ENCODE measurements around the gene WDFY2. TPM values are rescaled to one million over a fixed set of nuclear protein-coding genes. Genes with fewer than 3 reads are reported as not detected.
"Not testable (repeated sequence)": the region's sequence is repeated elsewhere in the genome, so short reads cannot be mapped to it uniquely, and the experiment has no call there.

Gene WDFY2
- total and polyA plus RNA-seq, 4 donors, result 2.5 to 24.4 (median 11.2) TPM

DNA sequence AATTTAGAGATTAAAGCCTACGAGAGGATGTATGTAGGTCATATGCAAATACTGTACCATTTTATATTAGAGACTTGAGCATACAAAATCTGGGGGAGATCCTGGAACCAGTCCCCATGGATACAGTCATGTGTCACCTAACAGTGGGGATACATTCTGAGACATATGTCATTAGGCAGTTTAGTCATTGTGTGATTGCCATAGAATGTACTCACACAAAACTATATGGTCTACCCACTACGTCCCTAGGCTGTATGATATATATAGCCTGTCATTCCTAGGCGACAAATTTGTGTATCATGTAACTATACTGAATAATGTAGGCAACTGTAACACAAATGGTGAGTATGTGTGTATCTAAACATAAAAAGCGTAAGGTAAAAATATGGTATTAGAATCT is 62.8 kb downstream of the WDFY2 start:
- no peaks in the 10 kb centered on the region for H3K36me3 ChIP-seq (ENCODE audit: control insufficient read depth in 1 of 2, insufficient read depth in 2 of 2, low read length in 1 of 2)
- H3K27ac ChIP-seq (ENCODE audit: low read depth in 1 of 2, low read length in 2 of 2), result no peak overlapping the region
- no peaks in the 10 kb centered on the region for H3K27me3 ChIP-seq (ENCODE audit: control insufficient read depth in 1 of 2, insufficient read depth in 2 of 2, low read length in 1 of 2)
- WGBS, 2 donors, result 97 to 98% methylated on average over 4 of the region's 4 CpGs
- H3K4me1 ChIP-seq (ENCODE audit: control insufficient read depth in 1 of 2, insufficient read depth in 2 of 2, low read length in 2 of 2), result peaks cover 3 to 18% of the 10 kb centered on the region in 2 donors
- no peak for ATAC-seq (ENCODE audit: low FRiP score)
- H3K4me3 ChIP-seq (ENCODE audit: low read length in 2 of 2), result no peak overlapping the region
- intact Hi-C loops (cut with DNase I), result loop anchor here in 1 of 2 donors (10.0 kb wide), 1 partner anchor 62 kb away; the partner anchor contains the start of gene WDFY2
- DNase-seq, result no peak
- no peaks in the 10 kb centered on the region for H3K9me3 ChIP-seq (ENCODE audit: control insufficient read depth, low read length)

DNA sequence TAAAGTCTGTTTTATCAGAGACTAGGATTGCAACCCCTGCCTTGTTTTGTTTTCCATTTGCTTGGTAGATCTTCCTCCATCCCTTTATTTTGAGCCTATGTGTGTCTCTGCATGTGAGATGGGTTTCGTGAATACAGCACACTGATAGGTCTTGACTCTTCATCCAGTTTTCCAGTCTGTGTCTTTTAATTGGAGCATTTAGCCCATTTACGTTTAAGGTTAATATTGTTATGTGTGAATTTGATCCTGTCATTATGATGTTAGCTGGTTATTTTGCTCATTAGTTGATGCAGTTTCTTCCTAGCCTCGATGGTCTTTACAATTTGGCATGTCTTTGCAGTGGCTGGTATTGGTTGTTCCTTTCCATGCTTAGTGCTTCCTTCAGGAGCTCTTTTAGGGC is 67.9 kb downstream of the WDFY2 start:
- H3K9me3 ChIP-seq (ENCODE audit: control insufficient read depth, low read length); H3K36me3 ChIP-seq (ENCODE audit: control insufficient read depth in 1 of 2, insufficient read depth in 2 of 2, low read length in 1 of 2); H3K27me3 ChIP-seq (ENCODE audit: control insufficient read depth in 1 of 2, insufficient read depth in 2 of 2, low read length in 1 of 2); H3K4me3 ChIP-seq (ENCODE audit: low read length in 2 of 2); H3K27ac ChIP-seq (ENCODE audit: low read depth in 1 of 2, low read length in 2 of 2); ATAC-seq (ENCODE audit: low FRiP score); DNase-seq; H3K4me1 ChIP-seq (ENCODE audit: control insufficient read depth in 1 of 2, insufficient read depth in 2 of 2, low read length in 2 of 2); intact Hi-C loops (cut with DNase I): not testable (repeated sequence)
- 93 to 95% methylated on average over 3 of the region's 3 CpGs for WGBS, 2 donors

DNA sequence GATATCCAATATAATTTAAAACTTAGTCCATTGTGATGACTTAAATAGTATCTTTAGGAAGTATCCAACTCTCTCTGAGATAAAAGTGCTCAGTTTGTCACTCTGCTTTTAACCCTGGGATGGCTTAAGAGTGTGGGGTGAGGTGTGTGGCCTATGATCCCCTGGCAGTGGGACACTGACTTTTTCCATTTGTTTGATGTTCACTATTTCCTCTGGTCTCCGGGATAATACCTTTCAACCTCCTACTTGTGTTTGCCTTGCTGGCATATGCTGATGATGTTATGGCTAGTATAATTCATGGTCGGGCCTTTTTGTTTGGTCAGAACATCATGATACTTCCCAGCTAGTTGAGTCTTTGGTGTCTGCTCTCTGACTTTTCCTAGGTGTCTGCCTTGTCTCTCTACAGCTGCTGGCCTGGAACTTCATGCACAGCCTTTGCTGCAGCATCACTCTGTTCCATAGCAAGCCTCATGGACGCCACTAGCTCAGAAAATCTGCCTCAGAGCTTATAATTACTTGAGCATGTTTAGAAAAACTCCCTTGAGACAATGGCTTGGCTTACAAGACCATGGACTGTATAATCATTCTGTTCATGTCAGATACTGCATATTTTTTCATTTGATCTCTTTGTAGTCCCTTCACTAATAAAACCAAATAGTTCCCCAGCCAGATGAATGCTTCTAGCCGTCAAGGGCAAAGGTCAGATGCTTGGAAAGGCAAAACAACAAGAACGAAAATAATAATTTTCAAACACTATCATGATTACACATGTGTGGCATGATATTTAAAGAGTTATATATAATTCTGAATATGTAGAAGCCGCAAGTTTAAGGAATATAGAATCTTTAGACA is 75.2 kb downstream of the WDFY2 start:
- peak; percentile 38 for ATAC-seq (ENCODE audit: low FRiP score)
- 39 to 43% methylated on average over 6 of the region's 6 CpGs for WGBS, 2 donors

DNA sequence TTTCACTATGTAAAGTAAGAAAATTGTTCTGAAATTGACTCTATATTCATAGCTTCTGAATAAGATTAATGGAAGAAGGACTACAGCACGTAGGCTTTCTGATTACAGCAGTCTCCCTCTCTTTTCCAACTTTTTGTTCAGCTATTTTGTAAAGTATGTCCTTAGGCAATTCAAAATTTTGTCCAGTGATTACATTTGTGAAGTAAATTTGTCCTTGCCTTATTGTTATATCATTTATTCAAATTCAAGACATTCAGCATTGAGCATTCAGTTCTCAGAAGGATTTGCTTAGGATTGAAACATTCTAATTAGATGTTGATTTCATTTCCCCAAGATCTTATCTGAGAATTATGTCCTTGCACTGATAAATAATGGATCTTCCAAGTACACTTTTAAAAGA is 76.6 kb downstream of the WDFY2 start:
- DNase-seq (no peak), ATAC-seq (ENCODE audit: low FRiP score) (no peak)
- Histone ChIP-seq H3K4me3 (ENCODE audit: low read length in 2 of 2) (no peak overlapping the region), H3K9me3 (ENCODE audit: control insufficient read depth, low read length) (no peaks in the 10 kb centered on the region), H3K27me3 (ENCODE audit: control insufficient read depth in 1 of 2, insufficient read depth in 2 of 2, low read length in 1 of 2) (no peaks in the 10 kb centered on the region), H3K36me3 (ENCODE audit: control insufficient read depth in 1 of 2, insufficient read depth in 2 of 2, low read length in 1 of 2) (no peaks in the 10 kb centered on the region), H3K27ac (ENCODE audit: low read depth in 1 of 2, low read length in 2 of 2) (no peak overlapping the region), H3K4me1 (ENCODE audit: control insufficient read depth in 1 of 2, insufficient read depth in 2 of 2, low read length in 2 of 2) (peaks cover 4 to 11% of the 10 kb centered on the region in 2 donors)
- 78 to 79% methylated on average over 1 of the region's 1 CpG for WGBS, 2 donors
- intact Hi-C loops (cut with DNase I), result no loop called here

More for the DNA sequence above, 75.2 kb downstream of the WDFY2 start:
- Histone ChIP-seq H3K36me3 (ENCODE audit: control insufficient read depth in 1 of 2, insufficient read depth in 2 of 2, low read length in 1 of 2) (no peaks in the 10 kb centered on the region), H3K4me1 (ENCODE audit: control insufficient read depth in 1 of 2, insufficient read depth in 2 of 2, low read length in 2 of 2) (peaks cover 2 to 7% of the 10 kb centered on the region in 2 donors), H3K27ac (ENCODE audit: low read depth in 1 of 2, low read length in 2 of 2) (no peak overlapping the region), H3K4me3 (ENCODE audit: low read length in 2 of 2) (no peak overlapping the region), H3K27me3 (ENCODE audit: control insufficient read depth in 1 of 2, insufficient read depth in 2 of 2, low read length in 1 of 2) (no peaks in the 10 kb centered on the region), H3K9me3 (ENCODE audit: control insufficient read depth, low read length) (no peaks in the 10 kb centered on the region)
- no peak for DNase-seq
- intact Hi-C loops (cut with DNase I), result no loop called here

DNA sequence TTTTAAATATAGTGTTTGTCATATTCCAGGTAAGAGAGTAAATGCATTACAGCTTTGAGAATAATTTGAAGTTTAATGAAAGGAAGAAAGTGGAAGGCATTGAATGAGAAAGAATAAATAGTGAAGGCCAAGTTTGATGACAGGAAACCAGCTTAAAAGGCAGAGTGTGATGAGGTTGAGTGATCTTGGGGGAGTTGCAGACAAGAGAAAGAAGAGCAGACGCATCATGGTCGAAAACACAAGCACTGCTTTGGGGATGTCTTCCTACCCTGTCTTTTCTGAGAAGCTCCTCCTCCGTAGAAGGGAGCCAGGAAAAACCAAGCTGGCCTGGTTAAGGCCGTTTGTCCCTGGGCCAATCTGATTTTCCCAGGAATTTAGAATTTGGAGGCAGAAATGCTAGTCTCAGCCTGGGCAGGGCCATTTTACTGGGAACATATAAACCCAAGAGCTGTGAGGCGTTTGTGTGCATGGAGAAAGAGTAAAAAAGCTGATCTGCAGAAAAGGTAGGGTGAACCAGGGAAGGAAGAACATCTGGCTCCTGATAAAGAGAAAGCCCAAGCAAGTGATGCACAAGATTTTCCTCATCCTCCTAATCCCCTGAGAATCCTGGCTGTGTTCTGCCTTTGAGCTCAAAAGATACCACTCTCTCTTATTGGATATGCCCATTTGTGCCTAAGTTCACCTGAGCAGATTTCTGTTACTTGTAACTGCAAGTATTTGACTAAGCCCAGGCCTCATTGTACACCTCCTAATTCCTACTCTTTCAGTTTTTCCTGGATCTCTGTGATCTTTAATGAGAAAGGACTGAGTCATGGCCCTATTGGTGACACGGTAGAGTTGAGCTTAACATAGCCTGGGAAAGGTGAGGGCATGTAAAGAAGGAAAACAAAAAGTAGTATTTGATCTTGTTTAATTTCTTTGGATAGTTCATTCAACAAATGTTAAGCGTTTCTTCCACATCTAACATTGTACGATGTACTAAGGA is 80.0 kb downstream of the WDFY2 start:
- no peak for DNase-seq
- WGBS, 2 donors, result 36 to 37% methylated on average over 8 of the region's 8 CpGs
- Histone ChIP-seq H3K4me3 (ENCODE audit: low read length in 2 of 2) (no peak overlapping the region), H3K4me1 (ENCODE audit: control insufficient read depth in 1 of 2, insufficient read depth in 2 of 2, low read length in 2 of 2) (peaks cover 5 to 11% of the 10 kb centered on the region in 2 donors), H3K27ac (ENCODE audit: low read depth in 1 of 2, low read length in 2 of 2) (peak overlapping the region in 1 of 2 donors; percentile 80), H3K27me3 (ENCODE audit: control insufficient read depth in 1 of 2, insufficient read depth in 2 of 2, low read length in 1 of 2) (no peaks in the 10 kb centered on the region), H3K9me3 (ENCODE audit: control insufficient read depth, low read length) (no peaks in the 10 kb centered on the region), H3K36me3 (ENCODE audit: control insufficient read depth in 1 of 2, insufficient read depth in 2 of 2, low read length in 1 of 2) (no peaks in the 10 kb centered on the region)
- intact Hi-C loops (cut with DNase I), result no loop called here
- ATAC-seq (ENCODE audit: low FRiP score), result peak; percentile 38

DNA sequence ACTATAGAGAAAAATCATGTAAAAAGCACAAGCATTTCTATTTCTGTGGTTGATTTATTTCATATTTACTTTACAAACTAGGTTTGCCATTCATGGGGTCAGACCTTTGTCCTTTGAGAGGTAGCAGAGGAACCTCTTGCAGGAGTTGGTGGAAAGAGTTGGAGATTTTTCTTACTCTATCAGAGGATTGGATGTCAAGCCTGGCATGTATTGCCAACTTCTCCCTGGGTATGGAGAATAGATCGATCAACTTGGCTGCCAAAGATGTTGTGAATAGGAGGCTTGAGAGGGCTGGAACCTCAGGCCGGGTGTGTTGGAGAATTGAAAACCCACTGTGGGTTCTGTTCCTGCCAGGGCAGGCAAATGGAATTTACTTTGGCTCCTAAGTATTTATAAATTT is 81.2 kb downstream of the WDFY2 start:
- WGBS, 2 donors, result 8% methylated on average over 2 of the region's 2 CpGs
- ATAC-seq (ENCODE audit: low FRiP score) (no peak), DNase-seq (no peak)
- Histone ChIP-seq H3K27me3 (ENCODE audit: control insufficient read depth in 1 of 2, insufficient read depth in 2 of 2, low read length in 1 of 2) (no peaks in the 10 kb centered on the region), H3K4me1 (ENCODE audit: control insufficient read depth in 1 of 2, insufficient read depth in 2 of 2, low read length in 2 of 2) (peaks cover 4 to 7% of the 10 kb centered on the region in 2 donors), H3K4me3 (ENCODE audit: low read length in 2 of 2) (no peak overlapping the region), H3K27ac (ENCODE audit: low read depth in 1 of 2, low read length in 2 of 2) (peak overlapping the region in 1 of 2 donors; percentile 56), H3K36me3 (ENCODE audit: control insufficient read depth in 1 of 2, insufficient read depth in 2 of 2, low read length in 1 of 2) (no peaks in the 10 kb centered on the region), H3K9me3 (ENCODE audit: control insufficient read depth, low read length) (no peaks in the 10 kb centered on the region)
- intact Hi-C loops (cut with DNase I), result no loop called here

DNA sequence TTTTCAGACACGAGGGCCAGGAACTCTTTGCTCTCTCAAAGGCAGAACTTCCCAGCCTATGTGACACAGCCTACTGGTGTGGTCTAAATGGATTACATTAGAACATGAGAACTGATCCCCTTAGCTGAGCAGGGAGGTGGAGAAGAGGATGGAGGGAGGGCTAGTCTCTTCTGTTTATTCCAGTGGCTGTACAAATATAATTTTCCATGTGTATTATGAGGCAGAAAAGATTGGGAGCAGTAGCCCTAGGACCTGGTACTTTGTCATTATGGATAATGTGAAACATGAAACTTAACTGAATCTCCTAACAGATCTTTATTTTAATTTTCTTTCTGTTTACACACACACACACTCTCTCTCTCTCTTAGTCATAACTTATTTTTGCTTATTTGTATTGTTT is 82.1 kb downstream of the WDFY2 start:
- intact Hi-C loops (cut with DNase I), result no loop called here
- no peak for ATAC-seq (ENCODE audit: low FRiP score)
- no peak for DNase-seq
- H3K4me3 ChIP-seq (ENCODE audit: low read length in 2 of 2), result no peak overlapping the region
- H3K27ac ChIP-seq (ENCODE audit: low read depth in 1 of 2, low read length in 2 of 2), result no peak overlapping the region
- no peaks in the 10 kb centered on the region for H3K9me3 ChIP-seq (ENCODE audit: control insufficient read depth, low read length)
- no peaks in the 10 kb centered on the region for H3K36me3 ChIP-seq (ENCODE audit: control insufficient read depth in 1 of 2, insufficient read depth in 2 of 2, low read length in 1 of 2)
- no peaks in the 10 kb centered on the region for H3K27me3 ChIP-seq (ENCODE audit: control insufficient read depth in 1 of 2, insufficient read depth in 2 of 2, low read length in 1 of 2)
- 13 to 20% methylated on average over 1 of the region's 1 CpG for WGBS, 2 donors
- peaks cover 4 to 7% of the 10 kb centered on the region in 2 donors for H3K4me1 ChIP-seq (ENCODE audit: control insufficient read depth in 1 of 2, insufficient read depth in 2 of 2, low read length in 2 of 2)

DNA sequence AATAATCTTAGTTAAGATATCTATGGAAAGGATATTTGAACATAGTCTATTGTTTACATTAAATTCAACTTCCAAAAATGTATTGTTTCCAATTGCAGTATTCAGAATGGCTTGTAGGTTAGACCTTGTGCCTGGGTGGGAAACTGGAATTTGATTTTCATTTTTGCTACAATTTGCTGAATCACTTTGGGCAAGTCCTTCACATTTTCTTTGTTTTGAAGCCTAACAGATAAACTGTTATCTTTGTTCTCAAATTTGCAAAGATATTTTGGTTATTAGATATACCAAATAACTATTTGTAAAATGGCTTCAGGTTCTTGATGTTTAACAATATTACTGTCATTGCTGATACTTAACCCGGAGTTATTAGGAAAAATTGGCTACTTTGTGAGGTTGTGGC is 82.6 kb downstream of the WDFY2 start:
- no peak for DNase-seq
- no peaks in the 10 kb centered on the region for H3K27me3 ChIP-seq (ENCODE audit: control insufficient read depth in 1 of 2, insufficient read depth in 2 of 2, low read length in 1 of 2)
- H3K9me3 ChIP-seq (ENCODE audit: control insufficient read depth, low read length), result no peaks in the 10 kb centered on the region
- H3K4me3 ChIP-seq (ENCODE audit: low read length in 2 of 2), result no peak overlapping the region
- H3K36me3 ChIP-seq (ENCODE audit: control insufficient read depth in 1 of 2, insufficient read depth in 2 of 2, low read length in 1 of 2), result no peaks in the 10 kb centered on the region
- intact Hi-C loops (cut with DNase I), result no loop called here
- WGBS, 2 donors, result 65 to 78% methylated on average over 1 of the region's 1 CpG
- peaks cover 4 to 7% of the 10 kb centered on the region in 2 donors for H3K4me1 ChIP-seq (ENCODE audit: control insufficient read depth in 1 of 2, insufficient read depth in 2 of 2, low read length in 2 of 2)
- no peak overlapping the region for H3K27ac ChIP-seq (ENCODE audit: low read depth in 1 of 2, low read length in 2 of 2)
- ATAC-seq (ENCODE audit: low FRiP score), result no peak
